ENCODE data around the gene CAMSAP3.
"Not testable (repeated sequence)": the region's sequence is repeated elsewhere in the genome, so short reads cannot be mapped to it uniquely, and the experiment has no call there.

CAMSAP3 gene

DNA sequence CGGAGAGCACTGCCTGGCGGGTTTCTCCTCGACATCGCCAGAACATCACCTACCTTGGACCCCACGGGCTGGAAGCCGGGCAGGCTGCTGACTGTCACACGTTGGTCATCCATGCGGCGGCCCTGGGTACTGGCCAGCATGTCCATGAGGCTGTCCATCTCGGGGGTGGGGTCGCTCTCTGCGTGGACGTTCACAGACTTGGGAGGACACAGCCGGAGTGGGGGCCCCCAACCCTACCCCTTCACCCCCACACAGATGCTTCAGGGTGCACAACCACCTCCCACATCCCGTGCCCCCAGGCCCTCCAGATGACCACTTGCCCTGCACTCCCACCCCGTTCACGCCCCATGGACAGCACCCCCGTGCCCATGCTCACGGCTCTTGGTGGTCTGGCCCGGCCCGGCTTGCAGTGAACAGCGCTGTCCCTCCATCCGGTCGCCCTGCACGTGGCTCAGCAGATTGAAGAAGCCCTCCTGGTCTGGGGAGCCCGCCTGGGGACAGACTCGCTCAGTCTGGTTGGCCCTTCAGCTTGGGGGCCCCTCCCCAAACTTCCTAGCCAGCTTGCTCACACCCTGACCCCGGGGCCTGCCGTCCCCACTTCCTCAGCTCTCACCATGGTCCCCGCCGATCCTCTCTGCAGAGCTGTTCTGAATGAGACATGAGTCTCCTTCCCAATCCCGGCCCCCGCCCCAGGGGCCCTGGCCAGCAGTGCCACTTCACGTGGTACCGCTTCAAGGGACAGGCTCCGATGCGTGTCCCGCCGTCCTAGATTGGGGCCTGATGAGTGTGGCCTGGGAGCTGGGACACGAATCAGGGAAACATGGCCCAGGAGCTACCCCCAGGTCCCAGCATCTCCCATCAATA, 36.9 kb downstream of the CAMSAP3 start:
- no peak for DNase-seq (ENCODE audit: low read depth)

DNA sequence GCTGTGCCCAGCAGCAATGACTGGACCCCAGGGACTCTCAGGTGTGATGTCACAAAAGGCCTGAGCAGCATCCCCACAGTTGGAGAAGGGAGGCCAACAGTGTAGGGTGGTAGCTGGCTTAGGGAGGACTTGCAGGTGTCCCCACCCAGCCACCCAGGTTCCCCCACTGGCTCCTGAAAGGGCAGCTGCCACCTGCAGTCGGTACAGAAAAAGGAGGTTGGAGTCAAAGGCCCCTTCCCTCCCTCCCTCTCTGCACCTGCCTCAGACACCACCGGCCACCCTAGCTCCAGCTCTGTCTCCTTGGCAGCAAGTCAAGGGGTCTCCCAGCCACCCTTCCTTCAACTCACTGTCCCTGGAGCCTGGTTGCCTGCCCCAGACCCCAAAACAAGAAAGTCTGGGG, 38.0 kb downstream of the CAMSAP3 start, which contains the start of gene PCP2:
Gene PCP2 (minus strand): TSS at position 22 of the 400 bp plus-strand sequence. CDS start 262 bp downstream, outside the sequence.
- DNase-seq (ENCODE audit: low read depth), result no peak

GRCh38 chr19:7635670-7636069, 40.0 kb downstream of the CAMSAP3 start:
- DNase-seq (ENCODE audit: low read depth), result no peak

DNA sequence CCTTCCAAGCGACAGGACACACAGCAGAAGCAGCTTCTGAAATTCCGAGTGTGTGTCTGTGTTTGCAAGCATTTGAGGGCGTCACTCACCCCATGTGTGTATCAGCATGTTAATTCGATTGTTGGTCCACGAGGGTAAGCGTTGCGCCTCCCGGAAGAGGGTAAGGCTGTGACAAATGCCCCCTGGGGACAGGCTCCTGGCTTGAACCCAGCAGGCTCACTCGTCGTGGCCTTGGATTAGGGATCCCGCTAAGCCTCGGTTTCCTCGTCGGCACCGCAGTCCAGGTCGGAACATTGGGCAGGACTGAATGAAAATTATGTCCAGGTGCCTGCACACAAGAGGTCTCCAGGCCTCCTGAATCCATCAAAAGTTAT, 40.6 kb downstream of the CAMSAP3 start:
- DNase-seq (ENCODE audit: low read depth), result no peak

DNA sequence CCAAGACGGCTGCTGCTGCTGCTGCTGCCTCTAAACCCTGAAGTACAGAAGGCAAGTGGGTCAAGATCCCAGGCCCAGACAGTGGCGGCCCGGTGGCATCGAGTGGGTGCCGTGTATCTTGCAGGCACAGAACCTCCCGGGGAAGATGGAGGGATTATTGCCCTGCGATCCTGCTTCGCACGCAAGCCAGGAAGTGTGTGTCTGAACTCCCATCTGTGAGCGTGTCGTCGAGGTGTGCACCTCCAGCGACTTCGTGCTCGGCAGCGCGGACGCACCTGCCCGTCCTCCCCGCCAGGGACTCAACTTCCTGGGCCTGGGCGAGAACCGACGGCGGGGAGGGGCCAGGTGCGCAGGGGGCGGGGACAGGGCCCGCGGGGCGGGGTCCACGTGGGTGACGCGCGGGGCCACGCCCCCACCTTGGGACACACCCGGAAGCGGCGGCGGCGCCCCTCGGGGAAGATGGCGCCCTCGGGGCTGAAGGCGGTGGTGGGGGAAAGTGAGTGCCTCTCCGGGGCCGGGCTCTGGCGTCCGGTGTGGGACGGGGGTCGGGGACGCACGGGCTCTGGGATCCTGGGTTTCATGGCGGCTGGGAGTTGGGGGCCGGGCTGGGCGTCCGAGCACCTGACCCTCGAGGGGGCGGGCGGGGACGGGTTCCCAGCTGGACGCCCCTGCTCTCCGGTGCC, 41.2 kb downstream of the CAMSAP3 start, which contains the start of gene STXBP2:
Gene STXBP2 (plus strand): TSS at position 420 of the 683 bp plus-strand sequence. CDS start 40 bp downstream, at position 460.
- DNase-seq (ENCODE audit: low read depth), result no peak

DNA sequence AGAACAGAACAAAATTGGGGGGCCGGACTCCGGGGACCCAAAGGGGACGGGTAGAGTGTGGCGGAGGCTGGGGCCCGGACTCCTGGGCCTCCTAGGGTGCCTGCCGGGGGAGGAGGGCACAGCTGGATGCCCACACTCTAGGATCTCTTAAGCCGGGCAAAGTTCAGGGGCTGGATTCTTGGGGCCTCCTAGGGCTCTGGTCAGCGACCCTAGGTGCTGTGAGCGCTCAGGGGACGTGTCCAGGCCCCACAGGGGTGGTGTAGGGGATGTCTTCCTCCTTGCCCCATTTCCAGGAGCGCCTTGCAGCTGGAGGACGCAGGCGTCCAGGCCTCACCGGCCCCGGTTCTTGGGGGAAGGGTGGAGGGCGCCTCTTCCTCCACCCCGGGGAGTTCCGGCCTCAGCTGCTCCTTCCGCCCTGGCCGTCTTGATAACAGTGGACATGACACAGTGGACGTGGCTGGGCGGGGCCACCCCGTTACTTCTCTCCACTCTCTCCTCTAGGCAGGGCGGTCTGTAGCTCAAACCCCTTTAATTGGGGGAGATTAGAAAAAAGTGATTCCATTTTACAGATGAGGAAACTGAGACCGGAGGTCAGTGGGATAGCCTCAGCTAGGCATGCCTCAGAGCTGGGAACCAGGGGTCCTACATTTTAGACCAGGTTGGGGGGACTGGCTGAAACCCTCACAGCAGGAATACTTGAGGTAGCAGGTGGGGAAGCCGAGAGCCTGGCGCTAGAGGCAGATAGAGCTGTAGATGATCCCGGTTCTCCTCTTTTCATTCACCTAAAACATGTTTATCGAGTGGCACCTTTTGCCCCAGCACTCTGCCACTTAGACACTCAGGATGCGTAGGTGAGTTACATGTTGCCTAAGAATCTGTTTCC, 42.0 kb downstream of the CAMSAP3 start:
- no peak for DNase-seq (ENCODE audit: low read depth)

GRCh38 chr19:7638802-7639465, 43.3 kb downstream of the CAMSAP3 start:
- DNase-seq (ENCODE audit: low read depth), result no peak

DNA sequence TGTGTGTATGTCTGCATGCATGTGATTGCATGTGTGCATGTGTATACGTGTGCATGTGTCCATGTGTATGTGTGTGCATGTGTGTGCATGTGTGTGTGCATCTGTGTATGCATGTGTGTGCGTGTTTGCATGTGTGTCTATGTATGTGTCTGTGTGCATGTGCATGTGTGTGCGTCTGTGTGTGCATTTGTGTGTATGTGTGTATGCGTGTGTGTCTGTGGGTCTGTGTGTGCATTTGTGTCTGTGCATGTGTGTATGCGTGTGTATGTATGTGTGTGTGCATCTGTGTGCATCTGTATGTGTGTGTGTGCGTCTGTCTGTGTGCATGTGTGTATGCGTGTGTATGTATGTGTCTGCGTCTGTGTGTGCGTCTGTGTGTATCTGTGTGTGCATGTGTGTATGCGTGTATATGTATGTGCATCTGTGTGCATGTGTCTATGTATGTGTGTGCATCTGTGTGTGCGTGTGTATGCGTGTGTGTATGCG, 44.2 kb downstream of the CAMSAP3 start:
- DNase-seq (ENCODE audit: low read depth), result no peak

GRCh38 chr19:7640803-7641202, 45.1 kb downstream of the CAMSAP3 start:
- no peak for DNase-seq (ENCODE audit: low read depth)

GRCh38 chr19:7641290-7642276, 45.9 kb downstream of the CAMSAP3 start:
- DNase-seq (ENCODE audit: low read depth), result no peak

GRCh38 chr19:7642295-7643030, 46.8 kb downstream of the CAMSAP3 start:
- DNase-seq (ENCODE audit: low read depth), result no peak

- no peak for DNase-seq (ENCODE audit: low read depth)
Observed at GRCh38 chr19:7643031-7643415, 47.4 kb downstream of the CAMSAP3 start.

GRCh38 chr19:7643629-7644549, 48.2 kb downstream of the CAMSAP3 start:
- DNase-seq (ENCODE audit: low read depth), result not testable (repeated sequence)

- DNase-seq (ENCODE audit: low read depth), result no peak
Observed at GRCh38 chr19:7644550-7644877, 48.9 kb downstream of the CAMSAP3 start.

GRCh38 chr19:7645163-7645562, 49.5 kb downstream of the CAMSAP3 start:
- DNase-seq (ENCODE audit: low read depth), result no peak

DNA sequence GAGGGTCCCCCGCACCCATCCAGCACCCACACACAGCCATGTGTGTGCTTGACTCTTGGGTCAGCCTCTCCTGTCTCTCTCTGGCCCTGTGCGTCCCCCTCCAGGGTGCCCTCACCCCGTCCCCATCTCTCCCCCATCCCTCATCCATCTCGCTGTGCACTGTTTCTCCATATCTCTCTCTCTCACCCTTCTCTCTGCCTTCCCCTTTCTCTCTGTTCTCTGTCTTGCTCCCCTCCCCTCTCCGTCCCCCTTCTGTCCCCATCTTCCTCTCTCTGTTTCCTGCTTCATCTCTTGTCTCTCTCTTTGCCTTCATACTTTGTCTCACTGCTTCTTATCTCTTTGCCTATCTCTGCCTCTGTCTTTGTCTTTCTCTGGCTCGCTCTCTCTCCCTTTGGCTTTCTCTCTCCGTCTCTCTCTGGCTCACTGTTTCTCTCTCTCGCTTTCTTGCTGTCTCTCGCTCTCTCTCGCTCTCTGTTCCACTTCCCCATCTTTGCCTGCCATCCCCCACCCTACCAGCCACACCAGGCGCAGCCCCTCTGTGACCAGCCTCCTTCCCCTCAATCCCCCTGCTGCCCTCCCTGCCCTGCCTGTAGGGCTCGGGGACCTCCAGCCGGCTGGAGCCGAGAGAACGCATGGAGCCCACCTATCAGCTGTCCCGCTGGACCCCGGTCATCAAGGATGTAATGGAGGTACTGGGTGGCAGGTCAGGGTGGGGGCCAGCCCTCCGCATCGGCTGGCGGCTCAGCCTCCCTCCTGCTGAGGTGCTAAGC, 50.2 kb downstream of the CAMSAP3 start:
- DNase-seq (ENCODE audit: low read depth), result no peak

DNA sequence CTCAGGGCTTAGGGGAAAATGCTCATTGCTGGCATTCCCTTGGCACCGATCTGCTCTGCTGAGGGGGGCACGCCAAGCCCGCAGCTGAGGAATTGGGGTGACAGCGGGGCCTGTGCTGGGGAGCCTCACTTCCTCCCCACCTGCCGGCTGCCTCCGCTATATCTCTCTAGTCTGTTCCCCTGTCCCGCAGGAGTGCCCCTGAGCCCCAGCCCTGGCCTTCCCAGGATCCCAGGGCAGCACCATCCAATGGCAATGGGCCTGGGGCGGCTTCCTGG, 50.7 kb downstream of the CAMSAP3 start:
- no peak for DNase-seq (ENCODE audit: low read depth)

DNA sequence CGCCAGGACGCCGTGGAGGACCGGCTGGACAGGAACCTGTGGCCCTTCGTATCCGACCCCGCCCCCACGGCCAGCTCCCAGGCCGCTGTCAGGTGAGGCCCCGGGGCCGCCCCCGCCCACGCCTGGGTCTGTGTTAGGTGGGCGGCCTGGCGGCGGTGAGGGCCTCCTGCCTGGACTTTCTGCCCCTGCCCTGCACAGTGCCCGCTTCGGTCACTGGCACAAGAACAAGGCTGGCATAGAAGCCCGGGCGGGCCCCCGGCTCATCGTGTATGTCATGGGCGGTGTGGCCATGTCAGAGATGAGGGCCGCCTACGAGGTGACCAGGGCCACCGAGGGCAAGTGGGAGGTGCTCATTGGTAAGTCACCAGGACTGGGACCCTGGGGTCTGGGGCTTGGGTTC, 51.5 kb downstream of the CAMSAP3 start:
- DNase-seq (ENCODE audit: low read depth), result no peak
